HepG2 (cell line): ENCODE data around the gene ADCK2. TPM values are rescaled to one million over a fixed set of nuclear protein-coding genes. Genes with fewer than 3 reads are reported as not detected.

ENCODE experiments used
- AGO2 ChIP-seq: fragments of 200-400 bp; formaldehyde crosslinking; optimal IDR thresholded peaks from 2 replicates; pipeline ENCODE3; 2017; ENCODE audit warnings: mild to moderate bottlenecking, low read depth, low read length, moderate library complexity
- BRF2 ChIP-seq: sonication (generic); formaldehyde crosslinking; IDR thresholded peaks from 2 replicates; pipeline ENCODE4 v1.8.1; 2022; ENCODE audit warnings: mild to moderate bottlenecking, missing genetic modification reagents
- CBX2 ChIP-seq, 2 experiments: fragments of 200-600 bp in 1 of 2; sonication (generic); formaldehyde crosslinking in 1 of 2; IDR thresholded peaks; 2 replicates each; pipeline versions ENCODE4 v1.7.0 to v1.8.1; 2018 to 2022; ENCODE audit warnings: low read depth in 2 of 2, low read length in 1 of 2, mild to moderate bottlenecking in 1 of 2, missing genetic modification reagents in 1 of 2
- CEBPG ChIP-seq: IDR thresholded peaks from 2 replicates; pipeline ENCODE4 v1.6.1; 2016
- CENPT ChIP-seq: sonication (generic); formaldehyde crosslinking; IDR thresholded peaks from 2 replicates; pipeline ENCODE4 v1.8.0; 2022; ENCODE audit warnings: low read depth, mild to moderate bottlenecking, moderate library complexity, missing genetic modification reagents
- HBP1 ChIP-seq: IDR thresholded peaks from 2 replicates; pipeline ENCODE4 v1.6.1; 2016; ENCODE audit warnings: low read depth, control low read depth
- HOXD1 ChIP-seq: sonication (generic); formaldehyde crosslinking; IDR thresholded peaks from 2 replicates; pipeline ENCODE4 v1.5.0; 2020; ENCODE audit warnings: missing genetic modification reagents
- KLF9 ChIP-seq: IDR thresholded peaks from 2 replicates; pipeline ENCODE4 v1.6.1; 2016; ENCODE audit warnings: low read depth
- MAF1 ChIP-seq: sonication (generic); formaldehyde crosslinking; IDR thresholded peaks from 2 replicates; pipeline ENCODE4 v1.5.0; 2020; ENCODE audit warnings: missing genetic modification reagents, borderline replicate concordance
- MATR3 ChIP-seq: sonication (generic); formaldehyde crosslinking; IDR thresholded peaks from 2 replicates; pipeline ENCODE4 v1.4.0; 2020; ENCODE audit warnings: missing genetic modification reagents
- NCOA5 ChIP-seq: sonication (generic); formaldehyde crosslinking; IDR thresholded peaks from 2 replicates; pipeline ENCODE4 v1.4.0; 2020; ENCODE audit warnings: missing genetic modification reagents
- PCBP2 ChIP-seq: fragments of 200-400 bp; formaldehyde crosslinking; optimal IDR thresholded peaks from 2 replicates; pipeline ENCODE3; 2018; ENCODE audit warnings: low read length, low read depth; ENCODE audit not compliant: poor library complexity, severe bottlenecking
- PHB2 ChIP-seq: fragments of 450-650 bp; IDR thresholded peaks from 2 replicates; pipeline ENCODE4 v1.6.1; 2018; ENCODE audit not compliant: partially characterized antibody
- PRPF4 ChIP-seq: fragments of 200-400 bp; formaldehyde crosslinking; IDR thresholded peaks from 2 replicates; pipeline ENCODE4 v1.6.1; 2016; ENCODE audit warnings: low read length, low read depth; ENCODE audit not compliant: poor library complexity, severe bottlenecking
- RARG ChIP-seq: sonication (generic); formaldehyde crosslinking; IDR thresholded peaks from 2 replicates; pipeline ENCODE4 v1.4.0; 2020; ENCODE audit warnings: low read depth, mild to moderate bottlenecking, missing genetic modification reagents
- SAP130 ChIP-seq: IDR thresholded peaks from 2 replicates; pipeline ENCODE4 v1.6.1; 2016; ENCODE audit warnings: low read depth
- STAG1 ChIP-seq: sonication (generic); formaldehyde crosslinking; IDR thresholded peaks from 2 replicates; pipeline ENCODE4 v1.4.0; 2020; ENCODE audit warnings: missing genetic modification reagents
- THAP11 ChIP-seq: IDR thresholded peaks from 2 replicates; pipeline ENCODE4 v1.6.1; 2016; ENCODE audit warnings: missing biosample characterization, missing genetic modification reagents
- ZBTB8A ChIP-seq: sonication (generic); formaldehyde crosslinking; IDR thresholded peaks from 2 replicates; pipeline ENCODE4 v1.4.0; 2020; ENCODE audit warnings: mild to moderate bottlenecking, low read depth, missing genetic modification reagents, borderline replicate concordance
- ZFYVE20 ChIP-seq: sonication (generic); formaldehyde crosslinking; IDR thresholded peaks from 2 replicates; pipeline ENCODE4 v1.8.0; 2023; ENCODE audit warnings: low read depth, mild to moderate bottlenecking, moderate library complexity, missing genetic modification reagents, borderline replicate concordance
- ZMAT5 ChIP-seq: sonication (generic); formaldehyde crosslinking; IDR thresholded peaks from 2 replicates; pipeline ENCODE4 v1.5.0; 2020; ENCODE audit warnings: mild to moderate bottlenecking, low read depth, missing genetic modification reagents, borderline replicate concordance
- ZMYM2 ChIP-seq: sonication (generic); formaldehyde crosslinking; IDR thresholded peaks from 2 replicates; pipeline ENCODE4 v1.8.0; 2022; ENCODE audit warnings: mild to moderate bottlenecking, missing genetic modification reagents
- ZNF12 ChIP-seq: sonication (generic); formaldehyde crosslinking; IDR thresholded peaks from 2 replicates; pipeline ENCODE4 v1.5.0; 2020; ENCODE audit warnings: missing genetic modification reagents
- ZNF441 ChIP-seq: sonication (generic); formaldehyde crosslinking; IDR thresholded peaks from 2 replicates; pipeline ENCODE4 v1.7.0; 2021; ENCODE audit warnings: missing genetic modification reagents, borderline replicate concordance
- ZNF556 ChIP-seq: sonication (generic); formaldehyde crosslinking; IDR thresholded peaks from 2 replicates; pipeline ENCODE4 v1.4.0; 2020; ENCODE audit warnings: mild to moderate bottlenecking, missing genetic modification reagents, borderline replicate concordance
- ZNF775 ChIP-seq: sonication (generic); formaldehyde crosslinking; IDR thresholded peaks from 2 replicates; pipeline ENCODE4 v1.4.0; 2020; ENCODE audit warnings: missing genetic modification reagents, mild to moderate bottlenecking, moderate library complexity, borderline replicate concordance
- ZNF777 ChIP-seq: sonication (generic); formaldehyde crosslinking; IDR thresholded peaks from 2 replicates; pipeline ENCODE4 v1.4.0; 2020; ENCODE audit warnings: missing genetic modification reagents
- ZNF782 ChIP-seq: sonication (generic); formaldehyde crosslinking; IDR thresholded peaks from 2 replicates; pipeline ENCODE4 v1.4.0; 2020; ENCODE audit warnings: missing genetic modification reagents, mild to moderate bottlenecking, borderline replicate concordance
- ZNF83 ChIP-seq: sonication (generic); formaldehyde crosslinking; IDR thresholded peaks from 2 replicates; pipeline ENCODE4 v1.4.0; 2020; ENCODE audit warnings: missing genetic modification reagents, mild to moderate bottlenecking, borderline replicate concordance
- polyA plus RNA-seq, 8 experiments: library from polyadenylated mRNA; depleted of rRNA in 3 of 8; stranded (reverse) in 7 of 8; unstranded in 1 of 8; fragments of >200 nt; fragmentation: Illumina TruSeq in 4 of 8; extraction: Trizol in 4 of 8; gene quantifications; 2 replicates each; pipeline versions ENCODE4 v1.2.1 to v1.2.3, GENCODE V29; 2011 to 2016; ENCODE audit warnings: low read depth in 4 of 8, missing spikeins in 1 of 8, mixed read lengths in 1 of 8; ENCODE audit not compliant: insufficient read depth in 1 of 8
- total RNA-seq, 5 experiments: library from RNA; depleted of rRNA; stranded (reverse); fragments of >200 nt; fragmentation: Illumina TruSeq; extraction: Trizol; gene quantifications; 2 replicates each; pipeline ENCODE4 v1.2.3, GENCODE V29; 2016; ENCODE audit warnings: low read depth in 1 of 5

The ADCK2 gene
- total and polyA plus RNA-seq, 2 of the 13 experiments (the other 11 are each of a cell fraction or from before 2014, with no cell fraction given) = 8.6 to 18.8 TPM

- TF ChIP-seq ZMAT5 (CRISPR knock-in tag) = no peak
- no peak for TF ChIP-seq CENPT (CRISPR knock-in tag)
- 0 out of 2 replicates have a peak, but pooled peaks have one; percentile 6 for TF ChIP-seq STAG1 (CRISPR knock-in tag)
- TF ChIP-seq ZNF83 (CRISPR knock-in tag) = 0 out of 2 replicates have a peak, but pooled peaks have one; percentile 37
- TF ChIP-seq CEBPG = no peak; the same call in 1 of the 2 replicates
- peak; percentile 25; the same call in 1 of the 2 replicates for TF ChIP-seq ZNF441 (CRISPR knock-in tag)
- peak; percentile 70 for TF ChIP-seq SAP130 (CRISPR knock-in tag)
- 0 out of 2 replicates have a peak, but pooled peaks have one; percentile 37 for TF ChIP-seq HOXD1 (CRISPR knock-in tag)
- 0 out of 2 replicates have a peak, but pooled peaks have one; percentile 20 for TF ChIP-seq NCOA5 (CRISPR knock-in tag)
- TF ChIP-seq AGO2 = peak; percentile 96
- TF ChIP-seq PCBP2 = no peak
- no peak; the same call in 1 of the 2 replicates for TF ChIP-seq HBP1
- no peak; the same call in none of the 2 replicates for TF ChIP-seq MAF1 (CRISPR knock-in tag)
- TF ChIP-seq BRF2 = peak; percentile 85
- TF ChIP-seq ZFYVE20 (CRISPR knock-in tag) = no peak
- TF ChIP-seq KLF9 = no peak
- TF ChIP-seq PRPF4 = no peak
- peak; percentile 72; the same call in 1 of the 2 replicates for TF ChIP-seq ZNF556 (CRISPR knock-in tag)
- no peak for TF ChIP-seq CBX2 (IDR thresholded peaks at IDR 0.05; ENCODE audit: low read depth, low read length)
- TF ChIP-seq CBX2 (CRISPR knock-in tag; IDR thresholded peaks at IDR 0.05; ENCODE audit: low read depth) = no peak
- no peak for TF ChIP-seq RARG
- 0 out of 2 replicates have a peak, but pooled peaks have one; percentile 66 for TF ChIP-seq ZBTB8A (CRISPR knock-in tag)
- 0 out of 2 replicates have a peak, but pooled peaks have one; percentile 18 for TF ChIP-seq ZNF12
- TF ChIP-seq MATR3 (CRISPR knock-in tag) = no peak
- TF ChIP-seq ZMYM2 (CRISPR knock-in tag) = no peak
- peak; percentile 99 for TF ChIP-seq THAP11 (CRISPR knock-in tag)
- no peak for TF ChIP-seq ZNF775
- peak; percentile 100 for TF ChIP-seq ZNF777 (CRISPR knock-in tag)
- TF ChIP-seq PHB2 = no peak
- no peak; the same call in 1 of the 2 replicates for TF ChIP-seq ZNF782
Measured at GRCh38 chr7:140696680-140697446, 24.1 kb downstream of the ADCK2 start, which contains the start of gene NDUFB2 (continued).
